ENCODE measurements around the gene POP4. TPM values are rescaled to one million over a fixed set of nuclear protein-coding genes. Genes with fewer than 3 reads are reported as not detected.
A peak's percentile ranks its signal among the peaks of the same experiment; 100 is the strongest.

POP4 gene
- total RNA-seq, 1 donor from 2014 or later: 66.9 TPM

DNA sequence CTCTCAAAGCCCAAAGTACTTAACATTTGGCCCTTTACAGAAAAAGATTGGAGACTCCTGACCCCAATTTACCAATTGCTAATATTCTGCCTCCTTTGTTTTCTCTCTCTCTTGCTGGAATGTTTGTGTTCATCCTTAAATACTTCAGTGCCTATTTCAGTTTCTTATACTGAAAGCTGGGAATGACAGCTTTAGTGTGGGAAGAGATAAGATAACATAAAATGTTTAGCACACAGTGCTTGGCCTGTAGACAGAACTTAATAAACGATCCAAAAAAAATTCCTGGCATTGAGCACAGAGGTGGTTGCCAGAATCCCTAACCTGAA lies 56.2 kb downstream of the POP4 start:
- no peak for DNase-seq (ENCODE audit: low spot score)

DNA sequence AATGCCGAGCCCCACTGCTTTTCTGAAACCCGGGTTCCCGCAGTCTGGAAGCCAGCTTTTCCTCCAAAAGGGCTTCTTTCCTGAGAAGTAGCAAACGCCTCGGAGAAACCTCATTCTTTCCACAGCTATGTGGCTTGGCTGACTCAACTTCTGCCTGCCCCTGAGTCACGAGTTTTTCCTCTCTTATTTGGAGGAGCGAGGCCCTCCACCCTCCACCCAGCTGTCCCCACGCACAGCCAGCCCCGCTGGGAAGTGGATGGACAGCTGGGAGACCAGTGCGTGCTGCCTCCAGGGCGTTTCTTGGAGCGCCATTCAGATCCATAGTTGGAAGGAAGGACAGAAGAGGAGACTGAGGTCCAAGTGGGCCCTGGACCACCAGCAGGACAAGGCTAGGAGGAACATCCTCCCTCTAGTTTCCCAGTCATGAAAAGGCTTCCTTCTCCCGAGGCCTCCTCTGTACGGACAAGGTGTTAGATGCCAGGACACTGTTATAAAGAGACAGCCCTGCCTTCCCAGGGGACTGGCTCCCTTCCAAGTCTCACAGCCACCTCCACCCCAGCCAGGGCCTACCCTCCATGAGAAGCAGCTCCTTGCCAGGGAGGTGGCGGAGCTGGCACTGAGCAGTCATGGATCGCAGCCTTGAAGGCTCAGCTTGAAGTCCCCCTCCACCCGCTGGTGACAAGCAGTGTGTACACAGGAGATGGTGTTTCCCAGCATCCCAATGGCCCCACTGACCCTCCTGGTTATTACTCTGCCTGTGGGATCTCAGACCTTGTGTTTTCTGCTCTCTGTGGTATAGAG lies 56.7 kb downstream of the POP4 start:
- DNase-seq (ENCODE audit: low spot score): peak; percentile 66

DNA sequence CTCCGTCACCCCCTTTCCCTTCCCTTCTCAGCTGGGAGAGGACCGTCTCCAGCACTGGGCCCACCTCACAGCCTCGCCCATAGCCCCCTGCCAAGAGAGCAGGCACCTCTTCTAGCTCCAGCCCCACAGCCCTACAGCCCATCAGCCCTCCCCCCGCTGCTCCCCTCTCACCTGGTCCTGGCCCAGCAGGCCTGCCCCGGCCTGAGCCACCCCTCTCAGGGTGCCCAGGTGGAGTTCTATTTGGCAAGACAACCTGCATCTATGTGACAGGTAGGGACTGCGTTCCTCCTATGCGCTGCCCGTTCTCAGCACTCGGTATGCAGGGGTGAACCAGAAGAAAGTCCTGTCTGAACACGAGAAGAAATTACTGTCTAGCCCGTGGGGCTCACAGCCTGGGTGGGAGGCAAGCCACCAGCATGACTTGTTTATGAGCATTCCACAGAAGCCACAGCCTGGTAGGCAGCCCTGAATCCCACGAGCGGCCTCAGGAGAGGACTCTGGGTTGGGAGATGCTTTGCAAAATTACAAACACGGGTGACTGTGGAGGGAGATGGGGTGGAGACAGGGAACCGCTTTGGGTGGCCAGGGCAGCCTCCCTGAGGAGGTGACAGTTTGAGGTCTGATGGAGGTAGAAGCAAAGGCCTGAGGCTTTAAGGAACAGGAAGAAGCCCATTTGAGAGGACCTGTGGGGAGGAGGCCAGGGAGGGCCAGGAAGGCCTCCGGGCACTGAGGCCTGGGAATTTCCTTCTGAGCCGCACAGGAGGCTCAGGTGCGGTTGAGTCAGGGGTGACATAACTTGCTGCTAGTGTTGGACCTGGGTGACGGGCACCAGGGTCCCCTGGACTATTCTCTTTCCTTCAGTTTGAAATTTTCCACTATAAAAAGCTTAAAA lies 58.0 kb downstream of the POP4 start:
- DNase-seq (ENCODE audit: low spot score): no peak

DNA sequence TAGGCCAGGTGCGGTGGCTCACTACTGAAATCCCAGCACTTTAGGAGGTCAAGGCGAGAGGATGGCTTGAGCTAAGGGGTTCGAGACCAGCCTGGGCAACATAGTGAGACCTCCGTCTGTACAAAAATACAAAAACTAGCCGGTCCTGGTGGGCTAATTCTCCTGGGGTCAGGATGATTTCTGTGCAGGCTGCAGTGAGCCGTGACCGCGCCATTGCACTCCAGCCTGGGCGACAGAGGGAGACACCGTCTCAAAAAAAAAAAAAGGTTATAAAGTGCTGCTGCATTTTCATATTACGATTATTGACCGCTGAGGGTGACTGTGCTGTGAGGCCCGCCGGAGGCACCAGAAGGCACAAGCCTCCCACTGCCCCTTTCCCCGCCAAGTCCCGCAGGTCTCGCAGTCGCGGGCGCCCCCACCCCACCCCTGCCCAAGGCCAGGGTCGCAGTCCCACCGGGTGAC lies 58.7 kb downstream of the POP4 start:
- DNase-seq (ENCODE audit: low spot score): no peak

DNA sequence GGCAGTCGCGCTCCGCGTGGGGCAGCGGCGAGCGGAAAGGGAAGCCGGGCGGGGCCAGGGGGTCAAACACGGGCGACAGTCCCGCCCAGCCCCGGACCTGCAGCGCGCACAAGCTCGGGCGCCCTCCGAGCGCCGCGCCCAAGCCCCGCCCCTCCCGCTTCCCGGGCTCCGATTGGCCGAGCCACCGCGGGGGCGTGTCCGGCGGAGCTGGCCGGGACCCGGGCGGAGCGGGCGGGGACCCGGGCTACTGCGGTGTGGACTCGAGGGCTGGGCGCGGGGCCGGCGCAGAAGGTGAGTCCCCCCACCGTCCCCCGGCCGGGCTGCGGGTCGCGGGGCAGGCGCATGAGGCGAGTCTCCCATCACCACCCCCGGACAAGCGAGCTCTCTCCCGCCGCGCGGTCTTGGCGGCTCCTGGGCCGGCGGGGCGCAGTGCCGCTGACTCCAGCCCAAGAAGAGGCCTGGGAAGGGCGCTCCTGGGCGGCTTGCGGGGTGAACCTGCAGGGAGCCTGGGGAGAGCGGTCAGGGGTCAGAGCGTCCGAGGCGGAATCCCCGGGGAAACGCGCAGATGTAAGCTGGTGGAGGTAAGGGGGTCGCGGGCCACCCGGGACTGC lies 59.2 kb downstream of the POP4 start, which contains the start of gene PLEKHF1:
TSS of gene PLEKHF1 (plus strand) at position 247 of the 611 bp plus-strand sequence. CDS start 8,379 bp downstream, outside the sequence.
- peak; percentile 90 for DNase-seq (ENCODE audit: low spot score)

DNA sequence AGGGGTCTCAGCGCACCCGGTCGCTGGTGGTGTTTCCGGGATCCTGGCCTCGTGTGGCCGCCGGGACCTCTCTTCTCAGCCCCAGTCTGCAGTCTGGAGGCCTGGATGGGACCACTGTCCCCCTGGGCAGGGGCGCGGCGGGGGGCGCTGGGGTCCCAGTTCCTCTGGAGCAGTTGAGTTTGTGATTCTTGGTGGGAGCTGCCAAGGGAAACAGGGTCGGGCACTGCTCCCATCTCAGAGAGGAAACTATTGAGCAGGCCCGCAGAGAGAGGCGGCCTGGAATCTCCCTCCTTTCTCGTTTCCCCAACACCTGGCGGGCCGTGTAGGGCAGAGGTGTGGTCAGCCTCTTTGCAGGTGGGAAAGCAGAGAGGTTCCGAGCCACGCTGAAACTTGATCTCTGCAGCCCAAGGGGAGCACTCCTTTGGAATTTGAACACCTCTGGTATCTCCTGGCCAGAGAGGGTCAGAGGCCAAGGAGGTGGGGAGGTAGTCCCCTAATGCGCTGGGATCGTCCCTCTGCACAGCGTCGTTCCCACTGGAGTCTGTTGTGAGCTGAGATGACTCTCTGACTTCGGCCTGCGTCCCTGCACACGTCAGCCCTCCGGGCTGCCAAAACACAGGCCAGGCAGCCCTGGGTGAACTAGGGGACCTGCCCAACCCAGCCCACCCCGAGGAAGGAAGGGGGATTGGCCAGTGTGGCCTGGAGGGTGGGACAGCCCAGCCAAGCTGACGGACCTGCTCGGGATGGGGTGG lies 59.9 kb downstream of the POP4 start:
- DNase-seq (ENCODE audit: low spot score): peak; percentile 52

Other genes starting within 250 kb of the POP4 start
- gene VSTM2B, start 80.3 kb upstream of the POP4 start, total RNA-seq: 0.17 TPM
- gene PLEKHF1, start 59.2 kb downstream of the POP4 start, total RNA-seq: 15.7 TPM
- gene C19orf12, start 109.0 kb downstream of the POP4 start, total RNA-seq: 22.8 TPM
- gene CCNE1, start 205.7 kb downstream of the POP4 start, total RNA-seq: 2.0 TPM